WERI-Rb-1 (cell line): ENCODE results near the gene SNX19.

ENCODE experiments used
- DNase-seq: peaks from one replicate; pipeline ENCODE4 v3.0.0-alpha.2; 2020
- H3K27ac ChIP-seq: fragments of 250-450 bp; sonication (Bioruptor Pico); 2 replicates; pipeline ENCODE4 v1.5.1; 2020; ENCODE audit warnings: mild to moderate bottlenecking, moderate library complexity
- H3K27me3 ChIP-seq: fragments of 250-450 bp; sonication (Bioruptor Pico); 2 replicates; pipeline ENCODE4 v1.5.1; 2021; ENCODE audit warnings: mild to moderate bottlenecking, low read depth, moderate library complexity; ENCODE audit not compliant: insufficient read depth, severe bottlenecking
- H3K36me3 ChIP-seq: fragments of 250-450 bp; sonication (Bioruptor Pico); 2 replicates; pipeline ENCODE4 v1.5.1; 2020; ENCODE audit warnings: mild to moderate bottlenecking, moderate library complexity
- H3K4me3 ChIP-seq: 2 replicates; pipeline ENCODE4 v1.5.1; 2011; ENCODE audit warnings: low read depth, mild to moderate bottlenecking, control low read depth, low read length
- H3K9me3 ChIP-seq: fragments of 250-450 bp; sonication (Bioruptor Pico); 2 replicates; pipeline ENCODE4 v1.5.1; 2021; ENCODE audit warnings: mild to moderate bottlenecking, moderate library complexity; ENCODE audit not compliant: severe bottlenecking
- TF ChIP-seq, protein P1 (sequence below): IDR thresholded peaks from 2 replicates; pipeline ENCODE4 v1.5.1; 2011; ENCODE audit warnings: low read depth, mild to moderate bottlenecking, control low read depth, inconsistent platforms, low read length

Gene SNX19

GRCh38 chr11:130886704-130887103 is 29.6 kb downstream of the SNX19 start:
- DNase-seq, result no peak

GRCh38 chr11:130882138-130882551 is 34.1 kb downstream of the SNX19 start:
- TF ChIP-seq, protein P1, sequence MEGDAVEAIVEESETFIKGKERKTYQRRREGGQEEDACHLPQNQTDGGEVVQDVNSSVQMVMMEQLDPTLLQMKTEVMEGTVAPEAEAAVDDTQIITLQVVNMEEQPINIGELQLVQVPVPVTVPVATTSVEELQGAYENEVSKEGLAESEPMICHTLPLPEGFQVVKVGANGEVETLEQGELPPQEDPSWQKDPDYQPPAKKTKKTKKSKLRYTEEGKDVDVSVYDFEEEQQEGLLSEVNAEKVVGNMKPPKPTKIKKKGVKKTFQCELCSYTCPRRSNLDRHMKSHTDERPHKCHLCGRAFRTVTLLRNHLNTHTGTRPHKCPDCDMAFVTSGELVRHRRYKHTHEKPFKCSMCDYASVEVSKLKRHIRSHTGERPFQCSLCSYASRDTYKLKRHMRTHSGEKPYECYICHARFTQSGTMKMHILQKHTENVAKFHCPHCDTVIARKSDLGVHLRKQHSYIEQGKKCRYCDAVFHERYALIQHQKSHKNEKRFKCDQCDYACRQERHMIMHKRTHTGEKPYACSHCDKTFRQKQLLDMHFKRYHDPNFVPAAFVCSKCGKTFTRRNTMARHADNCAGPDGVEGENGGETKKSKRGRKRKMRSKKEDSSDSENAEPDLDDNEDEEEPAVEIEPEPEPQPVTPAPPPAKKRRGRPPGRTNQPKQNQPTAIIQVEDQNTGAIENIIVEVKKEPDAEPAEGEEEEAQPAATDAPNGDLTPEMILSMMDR, result no peak
- Histone ChIP-seq H3K27me3 (no peaks in the 10 kb centered on the region), H3K9me3 (no peaks in the 10 kb centered on the region), H3K36me3 (peaks cover 65% of the 10 kb centered on the region), H3K27ac (no peak overlapping the region), H3K4me3 (no peak overlapping the region)
- no peak for DNase-seq

More at GRCh38 chr11:130886704-130887103, 29.6 kb downstream of the SNX19 start:
- H3K9me3 ChIP-seq, result no peaks in the 10 kb centered on the region
- no peak overlapping the region for H3K27ac ChIP-seq
- TF ChIP-seq, protein P1, result no peak
- H3K27me3 ChIP-seq, result no peaks in the 10 kb centered on the region
- H3K4me3 ChIP-seq, result no peak overlapping the region
- peaks cover 34% of the 10 kb centered on the region for H3K36me3 ChIP-seq

- TF ChIP-seq, protein P1, result no peak
- H3K4me3 ChIP-seq, result no peak overlapping the region
- H3K9me3 ChIP-seq, result no peaks in the 10 kb centered on the region
- H3K27ac ChIP-seq, result no peak overlapping the region
- peaks cover 69% of the 10 kb centered on the region for H3K36me3 ChIP-seq
- DNase-seq, result no peak
- H3K27me3 ChIP-seq, result no peaks in the 10 kb centered on the region
Observed at GRCh38 chr11:130881475-130882137, 34.7 kb downstream of the SNX19 start.

- TF ChIP-seq, protein P1, result no peak
- Histone ChIP-seq H3K4me3 (no peak overlapping the region), H3K36me3 (peaks cover 84% of the 10 kb centered on the region), H3K27me3 (no peaks in the 10 kb centered on the region), H3K9me3 (no peaks in the 10 kb centered on the region), H3K27ac (no peak overlapping the region)
- no peak for DNase-seq
Observed at GRCh38 chr11:130879836-130880235, 36.4 kb downstream of the SNX19 start.

- Histone ChIP-seq H3K4me3 (no peak overlapping the region), H3K36me3 (peaks cover 68% of the 10 kb centered on the region), H3K27me3 (no peaks in the 10 kb centered on the region), H3K9me3 (no peaks in the 10 kb centered on the region), H3K27ac (no peak overlapping the region)
- no peak for DNase-seq
- TF ChIP-seq, protein P1, result no peak
Observed at GRCh38 chr11:130876931-130877915, 39.1 kb downstream of the SNX19 start.
